GM19239 (cell line): ENCODE measurements around the gene FHDC1.

Source experiments
- DNase-seq: peaks from one replicate; pipeline ENCODE4 v3.0.0; 2011; ENCODE audit warnings: low spot score; ENCODE audit not compliant: insufficient read length
- FAIRE-seq: peaks from 2 replicates; lab custom pipeline; 2011; peaks lifted over from hg19 to GRCh38; lab: Jason Lieb, UNC

FHDC1 gene

DNA sequence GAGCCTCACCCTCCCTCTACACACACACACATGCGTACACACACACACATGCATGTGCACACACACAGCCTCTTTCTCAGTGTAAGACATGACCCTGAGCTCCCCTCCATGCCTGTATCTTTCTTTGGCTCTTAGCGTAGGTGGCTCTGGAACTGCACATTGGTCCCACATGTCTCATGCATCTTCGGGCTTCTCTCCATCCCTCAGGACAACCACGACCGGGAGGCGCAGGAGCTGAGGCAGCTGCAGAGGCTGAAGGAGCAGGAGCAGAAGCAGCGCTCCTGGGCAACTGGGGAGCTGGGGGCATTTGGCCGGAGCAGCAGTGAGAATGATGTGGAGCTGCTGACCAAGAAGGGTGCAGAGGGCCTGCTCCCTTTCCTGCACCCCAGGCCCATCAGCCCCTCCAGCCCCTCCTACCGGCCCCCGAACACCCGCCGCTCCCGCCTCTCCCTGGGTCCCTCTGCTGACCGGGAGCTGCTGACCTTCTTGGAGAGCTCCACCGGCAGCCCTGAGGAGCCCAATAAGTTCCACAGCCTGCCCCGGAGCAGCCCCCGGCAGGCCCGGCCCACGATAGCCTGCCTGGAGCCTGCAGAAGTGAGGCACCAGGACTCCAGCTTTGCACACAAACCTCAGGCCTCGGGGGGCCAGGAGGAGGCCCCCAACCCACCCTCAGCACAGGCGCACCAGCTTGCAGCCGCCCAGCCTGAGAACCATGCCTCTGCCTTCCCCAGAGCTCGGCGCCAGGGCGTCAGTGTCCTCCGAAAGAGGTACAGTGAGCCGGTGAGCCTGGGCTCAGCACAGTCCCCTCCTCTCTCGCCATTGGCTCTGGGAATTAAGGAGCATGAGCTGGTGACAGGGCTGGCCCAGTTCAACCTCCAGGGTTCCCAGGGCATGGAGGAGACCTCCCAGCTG is 38.6 kb downstream of the FHDC1 start:
- DNase-seq (no peak), FAIRE-seq (no peak)

- DNase-seq (no peak), FAIRE-seq (no peak)
These were observed 39.5 kb downstream of the FHDC1 start for GRCh38 chr4:152975380-152976211.

DNA sequence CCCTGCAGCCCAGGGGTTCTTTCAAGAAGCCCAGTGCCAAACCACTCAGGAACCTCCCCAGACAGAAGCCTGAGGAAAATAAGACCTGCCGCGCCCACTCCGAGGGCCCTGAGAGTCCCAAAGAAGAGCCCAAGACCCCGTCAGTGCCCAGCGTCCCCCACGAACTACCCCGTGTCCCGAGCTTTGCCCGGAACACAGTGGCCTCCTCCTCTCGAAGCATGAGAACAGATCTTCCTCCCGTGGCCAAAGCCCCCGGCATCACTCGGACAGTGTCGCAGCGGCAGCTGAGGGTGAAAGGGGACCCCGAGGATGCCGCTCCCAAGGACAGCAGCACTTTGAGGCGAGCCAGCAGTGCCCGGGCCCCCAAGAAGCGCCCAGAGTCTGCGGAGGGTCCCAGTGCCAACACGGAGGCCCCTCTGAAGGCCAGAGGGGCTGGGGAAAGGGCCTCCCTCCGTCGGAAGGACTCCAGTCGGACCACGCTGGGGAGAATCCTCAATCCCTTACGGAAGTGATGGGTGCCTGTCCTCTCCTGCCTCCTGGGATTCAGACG is 40.2 kb downstream of the FHDC1 start:
- no peak for DNase-seq
- no peak for FAIRE-seq

- FAIRE-seq (no peak), DNase-seq (no peak)
These were observed 43.7 kb downstream of the FHDC1 start for GRCh38 chr4:152979731-152980330.

DNA sequence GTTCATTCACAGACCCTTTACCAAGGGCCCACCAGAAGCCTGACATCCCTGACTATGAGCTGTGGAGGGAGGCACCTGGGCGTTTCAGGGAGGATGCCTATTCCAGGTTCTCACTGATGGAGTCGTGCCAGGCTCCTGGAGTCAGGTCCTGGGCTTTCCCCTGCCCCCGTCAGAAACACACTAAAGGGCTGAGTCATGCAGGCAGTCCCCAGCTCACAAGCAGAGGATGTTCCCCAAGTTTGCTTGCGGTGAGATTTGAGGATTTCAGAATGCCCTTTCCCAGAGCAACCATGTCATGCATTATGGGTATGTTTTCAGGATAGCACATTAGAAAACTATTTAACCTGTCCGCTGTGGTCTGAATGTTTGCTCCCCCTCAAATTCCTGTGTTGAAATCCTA is 45.2 kb downstream of the FHDC1 start:
- FAIRE-seq (no peak), DNase-seq (no peak)

DNA sequence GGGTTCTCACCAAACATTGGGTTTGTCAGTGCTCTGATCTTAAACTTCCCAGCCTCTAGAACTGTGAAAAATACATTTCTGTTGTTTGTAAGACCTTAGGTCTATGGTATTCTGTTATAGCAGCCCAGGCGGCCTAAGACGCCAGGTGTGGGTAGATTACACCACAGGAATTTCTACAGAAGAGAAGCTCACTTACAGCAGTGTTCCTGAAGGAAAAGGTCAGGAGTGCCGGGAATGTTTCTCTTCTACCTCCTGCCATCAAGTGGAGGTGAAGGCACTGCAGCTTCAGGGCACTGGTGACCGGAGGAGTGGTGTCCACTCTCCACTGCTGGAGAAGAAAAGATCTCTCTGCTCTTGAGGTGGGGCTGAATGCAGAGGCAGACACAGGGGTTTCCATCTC is 45.7 kb downstream of the FHDC1 start:
- DNase-seq, result no peak
- FAIRE-seq, result no peak

DNA sequence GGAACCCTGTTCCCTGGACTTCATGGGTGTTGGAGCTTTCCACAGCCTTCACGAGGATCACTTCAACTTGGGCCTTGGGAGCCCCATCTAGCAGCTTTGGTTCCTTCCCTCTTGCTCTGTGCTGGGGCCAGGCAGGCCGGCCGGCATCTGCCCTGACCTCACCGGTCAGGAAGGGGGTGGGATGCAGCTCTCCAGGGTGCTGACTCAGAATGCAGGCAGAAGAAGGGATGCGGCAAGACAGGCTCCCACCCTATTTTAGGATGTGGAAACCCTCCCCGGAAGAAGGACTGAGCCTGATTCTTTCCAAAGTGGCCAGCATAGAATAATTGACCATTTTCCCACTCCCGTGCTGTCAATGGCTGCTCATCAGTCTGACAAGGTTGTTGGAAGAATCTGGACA is 47.1 kb downstream of the FHDC1 start:
- no peak for FAIRE-seq

GRCh38 chr4:152983774-152984411 is 47.8 kb downstream of the FHDC1 start:
- FAIRE-seq, result no peak
- DNase-seq, result no peak

More for the DNA sequence above, 47.1 kb downstream of the FHDC1 start:
- no peak for DNase-seq

DNA sequence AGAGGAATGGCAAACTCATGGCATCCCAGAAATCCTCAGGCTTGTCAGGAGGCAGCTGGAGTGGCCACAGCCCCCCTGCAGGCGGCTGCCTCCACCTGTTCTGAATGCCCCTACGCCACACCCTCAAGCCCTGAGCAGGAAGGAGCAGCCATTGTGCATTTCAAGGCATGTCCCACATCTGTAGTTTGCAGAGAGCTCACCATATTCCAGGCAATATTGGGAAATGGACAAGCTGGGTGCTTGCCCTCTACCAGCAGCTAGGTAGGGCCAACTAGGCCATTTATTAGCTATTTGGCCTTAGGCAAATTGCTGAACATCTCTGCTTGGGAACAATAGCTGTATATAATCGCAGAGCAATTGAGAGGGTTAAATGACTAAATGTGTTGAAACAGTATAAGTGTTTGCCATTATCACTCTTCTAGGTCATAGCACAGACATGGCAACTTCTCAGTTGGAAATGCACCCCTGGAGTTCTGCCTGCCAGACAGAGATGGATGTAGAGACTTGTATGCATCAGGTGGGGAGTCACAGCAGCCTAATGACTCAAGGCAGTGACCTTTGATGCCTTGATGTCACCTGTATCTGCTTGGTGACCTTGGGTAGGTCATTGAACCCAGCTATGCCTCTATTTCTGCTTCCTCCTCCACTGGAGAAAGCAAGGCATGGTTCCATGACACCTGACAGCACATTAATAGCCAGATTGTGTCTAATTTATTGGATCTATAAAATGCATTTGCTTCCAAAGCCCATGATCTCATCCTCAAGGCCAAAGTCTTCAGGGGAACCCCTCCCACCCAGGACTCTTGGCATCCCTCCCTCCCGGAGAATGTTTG is 52.8 kb downstream of the FHDC1 start:
- DNase-seq (no peak), FAIRE-seq (no peak)

- DNase-seq (no peak), FAIRE-seq (no peak)
These were observed 53.4 kb downstream of the FHDC1 start for GRCh38 chr4:152989554-152989970.

GRCh38 chr4:152990471-152991131 is 54.5 kb downstream of the FHDC1 start:
- FAIRE-seq, result no peak
- no peak for DNase-seq

DNA sequence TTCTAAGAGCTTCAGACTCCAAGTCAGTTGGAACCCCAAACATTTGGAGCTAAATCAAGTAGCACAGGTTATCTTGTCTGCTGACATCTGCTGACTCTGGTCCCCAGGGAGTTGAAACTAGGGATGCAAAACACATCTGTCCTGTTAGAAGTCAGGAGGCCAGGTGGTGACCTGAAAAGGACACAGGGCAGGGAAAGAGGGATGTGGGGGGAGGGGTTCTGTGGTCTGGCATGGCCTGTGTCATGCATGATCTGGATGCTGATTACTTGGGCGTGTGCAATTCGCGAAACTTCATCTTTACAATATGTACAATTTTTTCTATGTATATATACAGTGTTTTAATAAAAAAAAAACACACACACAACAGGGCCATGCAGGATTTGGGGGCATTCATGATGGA is 55.3 kb downstream of the FHDC1 start:
- DNase-seq (no peak), FAIRE-seq (no peak)

- no peak for FAIRE-seq
- no peak for DNase-seq
These were observed 55.9 kb downstream of the FHDC1 start for GRCh38 chr4:152992027-152992426.

DNA sequence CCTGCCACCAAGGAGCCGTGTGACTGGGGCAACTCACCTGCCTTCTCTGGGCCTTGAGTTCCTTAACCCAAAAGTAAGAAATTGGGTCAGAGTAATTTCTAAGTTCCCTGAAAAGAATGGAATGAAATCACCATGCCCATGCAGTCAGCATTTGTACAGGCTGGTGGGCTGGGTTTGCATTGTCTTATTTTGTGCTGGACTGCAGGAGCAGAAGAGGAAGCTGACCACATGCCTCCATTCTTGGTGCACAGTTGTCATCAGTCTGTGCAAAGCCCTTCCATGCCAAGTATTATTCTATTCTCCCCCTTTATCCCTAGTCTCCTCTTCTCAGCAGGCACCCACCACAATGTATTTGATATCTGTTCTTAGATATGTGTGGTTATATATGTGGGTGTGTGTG is 56.3 kb downstream of the FHDC1 start:
- no peak for DNase-seq
- FAIRE-seq, result no peak

GRCh38 chr4:152994038-152994437 is 57.9 kb downstream of the FHDC1 start:
- DNase-seq (no peak), FAIRE-seq (no peak)

- FAIRE-seq (no peak), DNase-seq (no peak)
These were observed 60.0 kb downstream of the FHDC1 start for GRCh38 chr4:152996111-152996571.

DNA sequence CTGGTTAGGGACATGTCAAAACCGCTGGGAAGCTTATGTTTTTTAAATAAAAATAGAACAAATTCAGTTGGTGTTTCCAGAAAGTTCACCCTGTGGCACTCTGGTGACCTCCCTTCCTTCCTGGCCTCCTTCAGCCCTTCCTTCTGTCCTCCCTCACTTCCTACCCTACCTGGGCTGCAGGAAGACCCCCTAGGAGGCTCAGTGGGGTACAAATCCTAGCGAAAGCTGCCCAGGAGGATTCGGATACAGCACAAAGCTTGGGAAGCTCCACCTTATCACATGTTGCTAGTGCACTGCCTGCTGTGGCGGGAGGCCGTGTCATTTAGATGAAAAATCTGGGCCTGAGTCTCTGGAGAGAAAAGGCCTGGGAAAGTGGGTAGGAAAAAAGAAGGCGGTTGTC is 60.5 kb downstream of the FHDC1 start:
- FAIRE-seq (no peak), DNase-seq (no peak)

- DNase-seq (no peak), FAIRE-seq (no peak)
These were observed 61.2 kb downstream of the FHDC1 start for GRCh38 chr4:152997288-152997687.
